Activated CD8-positive, alpha-beta memory T cell treated with anti-CD3 and anti-CD28 coated beads, Interleukin-2, amount 50 U/mL, for 4 hours (primary cell): Measurements from ENCODE around the gene C3AR1.
"Not testable (repeated sequence)": the region's sequence is repeated elsewhere in the genome, so short reads cannot be mapped to it uniquely, and the experiment has no call there.

Experiments used
- DNase-seq: peaks from one replicate; pipeline ENCODE4 v3.0.0-alpha.2; 2020

C3AR1 gene

GRCh38 chr12:8065991-8066594, at the start of gene C3AR1:
TSS of gene C3AR1 (minus strand) at chr12:8066359. CDS start at chr12:8060185, 6,174 bp downstream.
- peak; percentile 37 for DNase-seq

- DNase-seq, result not testable (repeated sequence)
Measured at GRCh38 chr12:8113117-8113516, 47.0 kb upstream of the C3AR1 start.

GRCh38 chr12:8108808-8109398, 42.7 kb upstream of the C3AR1 start:
- peak; percentile 81 for DNase-seq

- no peak for DNase-seq
Measured at GRCh38 chr12:8099235-8099634, 33.1 kb upstream of the C3AR1 start.

GRCh38 chr12:8096281-8096915, 30.2 kb upstream of the C3AR1 start:
- no peak for DNase-seq

- no peak for DNase-seq
Measured at GRCh38 chr12:8093291-8093690, 27.1 kb upstream of the C3AR1 start.

- no peak for DNase-seq
Measured at GRCh38 chr12:8089716-8090115, 23.6 kb upstream of the C3AR1 start.

- not testable (repeated sequence) for DNase-seq
Measured at GRCh38 chr12:8089277-8089676, 23.1 kb upstream of the C3AR1 start.

- DNase-seq, result peak; percentile 39
Measured at GRCh38 chr12:8088574-8088973, 22.4 kb upstream of the C3AR1 start.

- no peak for DNase-seq
Measured at GRCh38 chr12:8087666-8088065, 21.5 kb upstream of the C3AR1 start.

GRCh38 chr12:8084351-8084750, 18.2 kb upstream of the C3AR1 start:
- peak; percentile 27 for DNase-seq

- DNase-seq, result no peak
Measured at GRCh38 chr12:8082808-8083100, 16.6 kb upstream of the C3AR1 start.

GRCh38 chr12:8081251-8081920, 15.2 kb upstream of the C3AR1 start:
- DNase-seq, result peak; percentile 34

- DNase-seq, result no peak
Measured at GRCh38 chr12:8080120-8080519, 14.0 kb upstream of the C3AR1 start.

- no peak for DNase-seq
Measured at GRCh38 chr12:8078916-8079315, 12.8 kb upstream of the C3AR1 start.

GRCh38 chr12:8078398-8078797, 12.2 kb upstream of the C3AR1 start:
- DNase-seq, result peak; percentile 61

GRCh38 chr12:8077207-8077606, 11.0 kb upstream of the C3AR1 start:
- no peak for DNase-seq

- no peak for DNase-seq
Measured at GRCh38 chr12:8076366-8076765, 10.2 kb upstream of the C3AR1 start.

- DNase-seq, result no peak
Measured at GRCh38 chr12:8075935-8076334, 9.8 kb upstream of the C3AR1 start.

- not testable (repeated sequence) for DNase-seq
Measured at GRCh38 chr12:8071820-8072219, 5.7 kb upstream of the C3AR1 start.

GRCh38 chr12:8069582-8069981, 3.4 kb upstream of the C3AR1 start:
- DNase-seq, result no peak

- no peak for DNase-seq
Measured at GRCh38 chr12:8064131-8064530, 2.0 kb downstream of the C3AR1 start.

GRCh38 chr12:8058506-8058905, 7.7 kb downstream of the C3AR1 start:
- DNase-seq, result no peak

GRCh38 chr12:8057839-8058238, 8.3 kb downstream of the C3AR1 start:
- DNase-seq, result no peak
